GM06990 (cell line): ENCODE results near the gene SMIM12.

Source experiments
- DNase-seq: peaks from one replicate; pipeline ENCODE4 v3.0.0-alpha.2; 2011; ENCODE audit not compliant: insufficient read length; ENCODE audit errors: extremely low read depth
- H3K27me3 ChIP-seq: replicated peaks from 2 replicates; pipeline ENCODE4 v1.6.0; 2011; ENCODE audit warnings: low read length; ENCODE audit not compliant: control insufficient read depth, insufficient read depth
- H3K36me3 ChIP-seq: 2 replicates; pipeline ENCODE4 v1.5.1; 2011; ENCODE audit warnings: low read length; ENCODE audit not compliant: control insufficient read depth, insufficient read depth
- H3K4me3 ChIP-seq: replicated peaks from 2 replicates; pipeline ENCODE4 v1.5.1; 2011; ENCODE audit warnings: low read depth, mild to moderate bottlenecking, control low read depth, low read length
- CTCF ChIP-seq: IDR thresholded peaks from 2 replicates; pipeline ENCODE4 v1.5.1; 2011; ENCODE audit warnings: low read length, control low read depth, mild to moderate bottlenecking, inconsistent platforms; ENCODE audit not compliant: insufficient read depth, poor library complexity, severe bottlenecking

SMIM12 gene

GRCh38 chr1:34884961-34885360 is 25.4 kb upstream of the SMIM12 start:
- DNase-seq = no peak
- no peak for TF ChIP-seq CTCF
- H3K27me3 ChIP-seq = peaks cover 2% of the 10 kb centered on the region; the same call in 1 of the 2 replicates

GRCh38 chr1:34884536-34884935 is 25.0 kb upstream of the SMIM12 start:
- no peak for TF ChIP-seq CTCF
- Histone ChIP-seq H3K27me3 (peaks cover 2% of the 10 kb centered on the region; the same call in 1 of the 2 replicates), H3K4me3 (no peak overlapping the region), H3K36me3 (no peaks in the 10 kb centered on the region)
- no peak for DNase-seq

More at GRCh38 chr1:34884961-34885360, 25.4 kb upstream of the SMIM12 start:
- Histone ChIP-seq H3K36me3 (no peaks in the 10 kb centered on the region), H3K4me3 (no peak overlapping the region)

GRCh38 chr1:34879230-34879629 is 19.7 kb upstream of the SMIM12 start:
- DNase-seq = no peak
- Histone ChIP-seq H3K27me3 (no peaks in the 10 kb centered on the region), H3K4me3 (no peak overlapping the region), H3K36me3 (no peaks in the 10 kb centered on the region)
- TF ChIP-seq CTCF = no peak

GRCh38 chr1:34876406-34876805 is 16.9 kb upstream of the SMIM12 start:
- DNase-seq = no peak
- no peak overlapping the region for H3K4me3 ChIP-seq
- no peaks in the 10 kb centered on the region for H3K27me3 ChIP-seq
- no peaks in the 10 kb centered on the region for H3K36me3 ChIP-seq
- TF ChIP-seq CTCF = no peak

GRCh38 chr1:34874296-34874952 is 14.9 kb upstream of the SMIM12 start:
- no peak overlapping the region for H3K4me3 ChIP-seq
- TF ChIP-seq CTCF = no peak
- no peak for DNase-seq
- no peaks in the 10 kb centered on the region for H3K36me3 ChIP-seq
- H3K27me3 ChIP-seq = no peaks in the 10 kb centered on the region

- no peaks in the 10 kb centered on the region for H3K27me3 ChIP-seq
- DNase-seq = no peak
- H3K4me3 ChIP-seq = no peak overlapping the region
- no peaks in the 10 kb centered on the region for H3K36me3 ChIP-seq
- no peak for TF ChIP-seq CTCF
These were observed 12.6 kb upstream of the SMIM12 start for GRCh38 chr1:34872133-34872503.
